HepG2 (cell line): ENCODE results near the gene SUSD2. TPM values are rescaled to one million over a fixed set of nuclear protein-coding genes. Genes with fewer than 3 reads are reported as not detected.

Experiments used
- ATAC-seq: fragments of 200-7000 bp; cut with Tn5 transposase; 3 replicates; pipeline ENCODE4 v1.9.1; 2020; ENCODE audit warnings: mild to moderate bottlenecking, moderate library complexity
- BruUV-seq: library from RNA; stranded (reverse); fragments of 400-500 nt; replicated peaks from 2 replicates; lab custom pipeline; 2021; lab: Mats Ljungman, UMichigan
- CTCF ChIA-PET: fragments of 300-600 bp; formaldehyde crosslinking; extraction: SDS; loops from one replicate; lab custom pipeline; 2021; ENCODE audit warnings: low total read pairs, inconsistent platforms, low intra/inter-chr PET ratio; lab: Yijun Ruan, JAX
- POLR2A ChIA-PET: fragments of 350-600 bp; sonication (Branson Sonifier 250); formaldehyde crosslinking; loops from one replicate; lab custom pipeline; 2020; ENCODE audit warnings: antibody characterized with exemption, inconsistent platforms; lab: Yijun Ruan, JAX
- DNase-seq: peaks from one replicate; pipeline ENCODE4 v3.0.0-alpha.2; 2015; ENCODE audit warnings: low spot score
- FAIRE-seq: peaks from 3 replicates; lab custom pipeline; 2011; peaks lifted over from hg19 to GRCh38; lab: Jason Lieb, UNC
- H2AFZ ChIP-seq: one replicate; pipeline ENCODE4 v1.6.1; 2011; ENCODE audit warnings: low read length, inconsistent platforms
- H3K27ac ChIP-seq: fragments of 300-600 bp; 3 replicates; pipeline ENCODE4 v1.8.0; 2011; ENCODE audit warnings: mixed run types, mild to moderate bottlenecking, mixed read lengths, low read length, inconsistent platforms; ENCODE audit not compliant: insufficient read depth; ENCODE audit errors: extremely low read length
- H3K27me3 ChIP-seq, 2 experiments: fragments of 200-600 bp in 1 of 2; 2 replicates in 1 of 2; 3 replicates in 1 of 2; pipeline versions ENCODE4 v1.6.0 to v1.8.0; 2011; ENCODE audit warnings: low read length in 2 of 2, mild to moderate bottlenecking in 2 of 2, moderate library complexity in 2 of 2, inconsistent platforms in 1 of 2; ENCODE audit not compliant: insufficient read depth in 2 of 2, control insufficient read depth in 1 of 2
- H3K36me3 ChIP-seq, 2 experiments: fragments of 200-600 bp in 1 of 2; replicated peaks in 1 of 2; 2 replicates in 1 of 2; 3 replicates in 1 of 2; pipeline versions ENCODE4 v1.5.1 to v1.8.0; 2011; ENCODE audit warnings: low read length in 2 of 2, inconsistent platforms in 1 of 2; ENCODE audit not compliant: insufficient read depth in 2 of 2, control insufficient read depth in 1 of 2
- H3K4me1 ChIP-seq: 2 replicates; pipeline ENCODE4 v1.5.1; 2012; ENCODE audit warnings: low read length, inconsistent platforms; ENCODE audit not compliant: insufficient read depth
- H3K4me2 ChIP-seq: 2 replicates; pipeline ENCODE4 v1.6.0; 2011; ENCODE audit warnings: low read depth, low read length, inconsistent platforms
- H3K4me3 ChIP-seq, 3 experiments: fragments of 200-600 bp in 1 of 3; sonication (generic), shearing (Covaris generic) in 1 of 3; replicated peaks in 1 of 3; 2 replicates each; pipeline ENCODE4 v1.5.1; 2011 to 2016; ENCODE audit warnings: low read length in 3 of 3, inconsistent platforms in 2 of 3, low read depth in 2 of 3, mild to moderate bottlenecking in 2 of 3, control low read depth in 1 of 3, mixed read lengths in 1 of 3; ENCODE audit not compliant: insufficient read depth in 1 of 3
- H3K79me2 ChIP-seq: one replicate; pipeline ENCODE4 v1.6.1; 2011; ENCODE audit warnings: low read length, inconsistent platforms; ENCODE audit not compliant: insufficient read depth
- H3K9ac ChIP-seq: 2 replicates; pipeline ENCODE4 v1.6.0; 2011; ENCODE audit warnings: mild to moderate bottlenecking, low read depth, low read length, inconsistent platforms; ENCODE audit not compliant: insufficient read depth
- H3K9me3 ChIP-seq: 2 replicates; pipeline ENCODE4 v1.5.1; 2012; ENCODE audit warnings: mild to moderate bottlenecking, low read length
- H4K20me1 ChIP-seq: 2 replicates; pipeline ENCODE4 v1.6.0; 2011; ENCODE audit warnings: inconsistent platforms, mild to moderate bottlenecking, low read length, moderate library complexity; ENCODE audit not compliant: insufficient read depth
- HOMEZ ChIP-seq: IDR thresholded peaks from 2 replicates; pipeline ENCODE4 v1.6.1; 2016; ENCODE audit warnings: low read depth
- KDM2A ChIP-seq: sonication (generic); formaldehyde crosslinking; IDR thresholded peaks from 2 replicates; pipeline ENCODE4 v1.4.0; 2020; ENCODE audit warnings: low read depth, missing genetic modification reagents, borderline replicate concordance
- ZGPAT ChIP-seq: IDR thresholded peaks from 2 replicates; pipeline ENCODE4 v1.6.1; 2016; ENCODE audit warnings: mild to moderate bottlenecking
- ZNF7 ChIP-seq: IDR thresholded peaks from 2 replicates; pipeline ENCODE4 v1.6.1; 2016; ENCODE audit warnings: missing biosample characterization, missing genetic modification reagents
- WGBS: methylation state at CpG from one replicate; pipeline ENCODE4 v1.1.6; 2017; ENCODE audit warnings: low lambda C conversion rate; 5-methylcytosine and 5-hydroxymethylcytosine counted together
- in situ Hi-C: cut with HindIII; loops from 2 replicates; pipeline ENCODE4 v1.10.0; 2017; ENCODE audit warnings: low pct_unique_long_range_greater_than_20kb; ENCODE audit not compliant: extremely low pct_ligation_motif_present
- intact Hi-C: fragments of 100-400 bp; cut with micrococcal nuclease; formaldehyde crosslinking; loops from one replicate; pipeline ENCODE4 v1.10.0; 2022; ENCODE audit not compliant: unreplicated experiment
- polyA plus RNA-seq, 8 experiments: library from polyadenylated mRNA; depleted of rRNA in 3 of 8; stranded (reverse) in 7 of 8; unstranded in 1 of 8; fragments of >200 nt; fragmentation: Illumina TruSeq in 4 of 8; extraction: Trizol in 4 of 8; gene quantifications; 2 replicates each; pipeline versions ENCODE4 v1.2.1 to v1.2.3, GENCODE V29; 2011 to 2016; ENCODE audit warnings: low read depth in 4 of 8, missing spikeins in 1 of 8, mixed read lengths in 1 of 8; ENCODE audit not compliant: insufficient read depth in 1 of 8
- total RNA-seq, 5 experiments: library from RNA; depleted of rRNA; stranded (reverse); fragments of >200 nt; fragmentation: Illumina TruSeq; extraction: Trizol; gene quantifications; 2 replicates each; pipeline ENCODE4 v1.2.3, GENCODE V29; 2016; ENCODE audit warnings: low read depth in 1 of 5

The SUSD2 gene
- total and polyA plus RNA-seq, 2 of the 13 experiments (the other 11 are each of a cell fraction or from before 2014, with no cell fraction given) = 2.1 to 11.0 TPM

GRCh38 chr22:24186352-24186740 lies 5.1 kb downstream of the SUSD2 start:
- no peaks in the 10 kb centered on the region for H3K36me3 ChIP-seq
- H3K4me1 ChIP-seq = peaks cover 36% of the 10 kb centered on the region
- H3K4me3 ChIP-seq = no peak overlapping the region
- BruUV-seq = no TSS peak
- intact Hi-C loops = no loop called here
- no peak overlapping the region for H3K4me2 ChIP-seq
- no peaks in the 10 kb centered on the region for H3K27me3 ChIP-seq
- H2AFZ ChIP-seq = no peak overlapping the region
- 85% methylated on average over 7 of the region's 15 CpGs for WGBS
- in situ Hi-C loops = loop anchor here (5.0 kb wide), 1 partner anchor 61 kb away; the partner anchor contains the start of gene GGT5
- H3K9me3 ChIP-seq = no peaks in the 10 kb centered on the region
- FAIRE-seq (no peak), ATAC-seq (no peak), DNase-seq (no peak)
- CTCF ChIA-PET = no interaction called here
- POLR2A ChIA-PET = no interaction called here
- TF ChIP-seq ZNF7 (CRISPR knock-in tag) = no peak
- no peak for TF ChIP-seq KDM2A (CRISPR knock-in tag)
- TF ChIP-seq HOMEZ (CRISPR knock-in tag) = no peak
- no peak overlapping the region for H3K9ac ChIP-seq
- no peaks in the 10 kb centered on the region for H4K20me1 ChIP-seq
- H3K79me2 ChIP-seq = no peaks in the 10 kb centered on the region
- H3K27ac ChIP-seq = no peak overlapping the region

GRCh38 chr22:24186892-24187670 lies 5.8 kb downstream of the SUSD2 start:
- H3K27ac ChIP-seq = no peak overlapping the region
- ChIA-PET CTCF (no interaction called here), POLR2A (no interaction called here)
- no peak overlapping the region for H2AFZ ChIP-seq
- H3K27me3 ChIP-seq = no peaks in the 10 kb centered on the region
- H3K4me1 ChIP-seq = peaks cover 33% of the 10 kb centered on the region
- no peaks in the 10 kb centered on the region for H3K36me3 ChIP-seq
- FAIRE-seq (no peak), ATAC-seq (no peak), DNase-seq (no peak)
- intact Hi-C loops (no loop called here), in situ Hi-C loops (loop anchor here (5.0 kb wide), 1 partner anchor 60 kb away; the partner anchor contains the start of gene GGT5)
- no peaks in the 10 kb centered on the region for H3K9me3 ChIP-seq
- no peak overlapping the region for H3K9ac ChIP-seq
- H3K4me2 ChIP-seq = no peak overlapping the region
- no peaks in the 10 kb centered on the region for H4K20me1 ChIP-seq
- TF ChIP-seq ZGPAT = no peak
- BruUV-seq = no TSS peak
- WGBS = 89% methylated on average over 5 of the region's 34 CpGs
- no peak overlapping the region for H3K4me3 ChIP-seq
- H3K79me2 ChIP-seq = no peaks in the 10 kb centered on the region
